Endodermal cell (in vitro differentiated cells): ENCODE measurements around the gene FAF1. TPM values are rescaled to one million over a fixed set of nuclear protein-coding genes. Genes with fewer than 3 reads are reported as not detected.

Source experiments
- DNase-seq: peaks from one replicate; pipeline ENCODE4 v3.0.0-alpha.2; 2017
- H3K27ac ChIP-seq: 2 replicates; pipeline ENCODE4 v1.5.1; 2013; ENCODE audit warnings: mild to moderate bottlenecking, low read depth, low read length, moderate library complexity
- H3K27me3 ChIP-seq: 2 replicates; pipeline ENCODE4 v1.6.1; 2013; ENCODE audit warnings: mild to moderate bottlenecking, low read length, moderate library complexity; ENCODE audit not compliant: insufficient read depth, control insufficient read depth, poor library complexity, severe bottlenecking
- H3K36me3 ChIP-seq: 2 replicates; pipeline ENCODE4 v1.7.0; 2013; ENCODE audit warnings: mild to moderate bottlenecking, low read length, moderate library complexity; ENCODE audit not compliant: control insufficient read depth, insufficient read depth
- H3K4me1 ChIP-seq: one replicate; pipeline ENCODE4 v1.7.0; 2013; ENCODE audit warnings: low read length; ENCODE audit not compliant: control insufficient read depth, insufficient read depth
- H3K4me3 ChIP-seq: 2 replicates; pipeline ENCODE4 v1.5.1; 2013; ENCODE audit warnings: mild to moderate bottlenecking, low read length, moderate library complexity
- H3K9ac ChIP-seq: 2 replicates; pipeline ENCODE4 v1.6.1; 2013; ENCODE audit warnings: mild to moderate bottlenecking, low read length, moderate library complexity; ENCODE audit not compliant: poor library complexity, severe bottlenecking; ENCODE audit errors: extremely low read depth
- H3K9me3 ChIP-seq: 2 replicates; pipeline ENCODE4 v1.6.1; 2013; ENCODE audit warnings: mild to moderate bottlenecking, low read length, moderate library complexity; ENCODE audit not compliant: control insufficient read depth
- H3K27ac Mint-ChIP-seq: 2 replicates; pipeline ENCODE4 v1.8.0; 2020; ENCODE audit warnings: mixed read lengths
- H3K27me3 Mint-ChIP-seq: 2 replicates; pipeline ENCODE4 v1.8.0; 2021; ENCODE audit warnings: mild to moderate bottlenecking, mixed read lengths; ENCODE audit not compliant: insufficient read depth
- H3K36me3 Mint-ChIP-seq: 2 replicates; pipeline ENCODE4 v1.8.0; 2020; ENCODE audit warnings: low read depth, mixed read lengths
- H3K4me1 Mint-ChIP-seq: 2 replicates; pipeline ENCODE4 v1.8.0; 2020; ENCODE audit warnings: mixed read lengths
- H3K4me3 Mint-ChIP-seq: 2 replicates; pipeline ENCODE4 v1.8.0; 2020; ENCODE audit warnings: mild to moderate bottlenecking, moderate library complexity, mixed read lengths
- H3K9me3 Mint-ChIP-seq: 2 replicates; pipeline ENCODE4 v1.8.0; 2020; ENCODE audit warnings: mild to moderate bottlenecking, mixed read lengths
- CTCF ChIP-seq: fragments of 200-600 bp; sonication (generic); conservative IDR thresholded peaks from 2 replicates; pipeline ENCODE4 v1.5.0; 2021; ENCODE audit warnings: antibody characterized with exemption, mild to moderate bottlenecking
- WGBS, 2 experiments: methylation state at CpG; one replicate each; pipeline versions ENCODE4 v1.1.5 to v1.1.7; 2013; ENCODE audit warnings: missing lambda C conversion rate in 2 of 2, mixed read lengths in 1 of 2; ENCODE audit not compliant: insufficient coverage in 1 of 2, insufficient read length in 1 of 2; 5-methylcytosine and 5-hydroxymethylcytosine counted together
- total RNA-seq, 2 donors: library from RNA; stranded (reverse); fragmentation: NEBNext Ultra II Directional in 1 of 2; extraction: Animal tissue kit (Norgen Biotek cat#: 25700) in 1 of 2; gene quantifications; 2 replicates in 1 of 2; 3 replicates in 1 of 2; pipeline ENCODE4 v1.2.1, GENCODE V29; 2021

FAF1 gene
- total RNA-seq, 2 donors from 2014 or later = 76.4 to 94.4 TPM

GRCh38 chr1:50917138-50918137, 42.6 kb downstream of the FAF1 start:
- Histone ChIP-seq H3K9me3 (peaks cover 27% of the 10 kb centered on the region), H3K27ac (no peak overlapping the region), H3K36me3 (no peaks in the 10 kb centered on the region), H3K27me3 (no peaks in the 10 kb centered on the region), H3K4me3 (no peak overlapping the region), H3K4me1 (no peaks in the 10 kb centered on the region), H3K9ac (no peak overlapping the region)
- 90 to 100% methylated on average over 2 to 4 of the region's 4 CpGs for WGBS, 2 experiments
- no peak overlapping the region for H3K4me3 Mint-ChIP-seq
- no peaks in the 10 kb centered on the region for H3K4me1 Mint-ChIP-seq
- H3K9me3 Mint-ChIP-seq = peaks cover 11% of the 10 kb centered on the region
- peaks cover 7% of the 10 kb centered on the region for H3K36me3 Mint-ChIP-seq
- no peak for DNase-seq
- TF ChIP-seq CTCF = no peak
- H3K27me3 Mint-ChIP-seq = no peaks in the 10 kb centered on the region
- no peak overlapping the region for H3K27ac Mint-ChIP-seq

- peaks cover 7% of the 10 kb centered on the region for H3K9me3 Mint-ChIP-seq
- H3K27me3 Mint-ChIP-seq = no peaks in the 10 kb centered on the region
- Histone ChIP-seq H3K9me3 (peaks cover 29% of the 10 kb centered on the region), H3K27ac (no peak overlapping the region), H3K4me3 (no peak overlapping the region), H3K9ac (no peak overlapping the region), H3K4me1 (no peaks in the 10 kb centered on the region), H3K36me3 (no peaks in the 10 kb centered on the region), H3K27me3 (no peaks in the 10 kb centered on the region)
- TF ChIP-seq CTCF = no peak
- WGBS, 2 experiments = 80 to 100% methylated on average over 1 to 2 of the region's 2 CpGs
- DNase-seq = no peak
- H3K27ac Mint-ChIP-seq = no peak overlapping the region
- no peak overlapping the region for H3K4me3 Mint-ChIP-seq
- H3K36me3 Mint-ChIP-seq = peaks cover 13% of the 10 kb centered on the region
- H3K4me1 Mint-ChIP-seq = no peaks in the 10 kb centered on the region
Observed at GRCh38 chr1:50915621-50916020, 44.4 kb downstream of the FAF1 start.

GRCh38 chr1:50913954-50914353, 46.1 kb downstream of the FAF1 start:
- Mint-ChIP-seq H3K4me3 (no peak overlapping the region), H3K36me3 (peaks cover 23% of the 10 kb centered on the region), H3K9me3 (peaks cover 19% of the 10 kb centered on the region), H3K27ac (no peak overlapping the region), H3K4me1 (peaks cover 2% of the 10 kb centered on the region), H3K27me3 (no peaks in the 10 kb centered on the region)
- no peaks in the 10 kb centered on the region for H3K27me3 ChIP-seq
- H3K27ac ChIP-seq = no peak overlapping the region
- WGBS, 2 experiments = 93% methylated on average over 1 of the region's 1 CpG; no CpG with 5 or more reads in 1 of the 2 experiments
- H3K4me3 ChIP-seq = no peak overlapping the region
- no peak for DNase-seq
- no peak for TF ChIP-seq CTCF
- H3K4me1 ChIP-seq = no peaks in the 10 kb centered on the region
- peaks cover 15% of the 10 kb centered on the region for H3K9me3 ChIP-seq
- no peak overlapping the region for H3K9ac ChIP-seq
- H3K36me3 ChIP-seq = no peaks in the 10 kb centered on the region
